Measurements from ENCODE around the gene ZFPM1. TPM values are rescaled to one million over a fixed set of nuclear protein-coding genes. Genes with fewer than 3 reads are reported as not detected.

The ZFPM1 gene
- total and polyA plus RNA-seq, 10 donors, result 2.3 to 25.3 (median 8.9) TPM

GRCh38 chr16:88435437-88436355 lies 17.4 kb upstream of the ZFPM1 start:
- Histone ChIP-seq H3K36me3 (no peaks in the 10 kb centered on the region), H3K4me1 (peaks cover 0 to 54% (median 27%) of the 10 kb centered on the region in 6 donors), H3K27ac (no peak overlapping the region), H3K4me3 (no peak overlapping the region), H3K27me3 (replicated peaks in 1 of 7) (peaks cover 0 to 15% (median 0%) of the 10 kb centered on the region in 7 donors), H3K9me3 (no peaks in the 10 kb centered on the region)
- intact Hi-C loops (cut with DNase I; ENCODE audit: low total_unique reads), result loop anchor here (10.0 kb wide), 1 partner anchor 241 kb away; no protein-coding TSS in a partner anchor
- TF ChIP-seq POLR2A (IDR thresholded peaks at IDR 0.05), result no peak
- no peak for DNase-seq
- WGBS, 5 donors, result 87 to 93% (median 91%) methylated on average over 30 to 36 of the region's 36 CpGs

- no peak for TF ChIP-seq POLR2A (IDR thresholded peaks at IDR 0.05)
- TF ChIP-seq CTCF (IDR thresholded peaks at IDR 0.05 in 8 of 11, conservative IDR thresholded peaks at IDR 0.05 in 3 of 11), result no peak
- peak in 1 of 3 donors; percentile 15 for TF ChIP-seq POLR2AphosphoS5 (IDR thresholded peaks at IDR 0.05)
- Histone ChIP-seq H3K4me1 (peaks cover 0 to 43% (median 17%) of the 10 kb centered on the region in 6 donors), H3K27me3 (replicated peaks in 1 of 7) (peaks cover 0 to 4% (median 0%) of the 10 kb centered on the region in 7 donors), H3K9me3 (no peaks in the 10 kb centered on the region), H3K27ac (no peak overlapping the region), H3K36me3 (no peaks in the 10 kb centered on the region), H3K4me3 (no peak overlapping the region)
- no peak for DNase-seq
- intact Hi-C loops (cut with DNase I; ENCODE audit: low total_unique reads), result loop anchor here (10.0 kb wide), 1 partner anchor 242 kb away; no protein-coding TSS in a partner anchor
- WGBS, 5 donors, result 88 to 97% (median 95%) methylated on average over 29 to 36 of the region's 36 CpGs
These were observed 16.3 kb upstream of the ZFPM1 start for GRCh38 chr16:88436796-88437195.

GRCh38 chr16:88437367-88437964 lies 15.6 kb upstream of the ZFPM1 start:
- H3K9me3 ChIP-seq, result no peaks in the 10 kb centered on the region
- peak; percentile 70 to 92 (median 87) for TF ChIP-seq CTCF (IDR thresholded peaks at IDR 0.05 in 8 of 11, conservative IDR thresholded peaks at IDR 0.05 in 3 of 11)
- no peak for TF ChIP-seq POLR2A (IDR thresholded peaks at IDR 0.05)
- peak in 1 of 3 donors; percentile 27 for TF ChIP-seq POLR2AphosphoS5 (IDR thresholded peaks at IDR 0.05)
- peaks cover 0 to 37% (median 16%) of the 10 kb centered on the region in 6 donors for H3K4me1 ChIP-seq
- no peak overlapping the region for H3K4me3 ChIP-seq
- peak; percentile 90 for DNase-seq
- H3K36me3 ChIP-seq, result no peaks in the 10 kb centered on the region
- intact Hi-C loops (cut with DNase I; ENCODE audit: low total_unique reads), result loop anchor here (10.0 kb wide), 1 partner anchor 243 kb away; no protein-coding TSS in a partner anchor
- H3K27me3 ChIP-seq (replicated peaks in 1 of 7), result no peaks in the 10 kb centered on the region
- no peak overlapping the region for H3K27ac ChIP-seq
- WGBS, 5 donors, result 48 to 63% (median 55%) methylated on average over 37 to 55 of the region's 55 CpGs; no CpG with 5 or more reads in 1 of the 5 donors

DNA sequence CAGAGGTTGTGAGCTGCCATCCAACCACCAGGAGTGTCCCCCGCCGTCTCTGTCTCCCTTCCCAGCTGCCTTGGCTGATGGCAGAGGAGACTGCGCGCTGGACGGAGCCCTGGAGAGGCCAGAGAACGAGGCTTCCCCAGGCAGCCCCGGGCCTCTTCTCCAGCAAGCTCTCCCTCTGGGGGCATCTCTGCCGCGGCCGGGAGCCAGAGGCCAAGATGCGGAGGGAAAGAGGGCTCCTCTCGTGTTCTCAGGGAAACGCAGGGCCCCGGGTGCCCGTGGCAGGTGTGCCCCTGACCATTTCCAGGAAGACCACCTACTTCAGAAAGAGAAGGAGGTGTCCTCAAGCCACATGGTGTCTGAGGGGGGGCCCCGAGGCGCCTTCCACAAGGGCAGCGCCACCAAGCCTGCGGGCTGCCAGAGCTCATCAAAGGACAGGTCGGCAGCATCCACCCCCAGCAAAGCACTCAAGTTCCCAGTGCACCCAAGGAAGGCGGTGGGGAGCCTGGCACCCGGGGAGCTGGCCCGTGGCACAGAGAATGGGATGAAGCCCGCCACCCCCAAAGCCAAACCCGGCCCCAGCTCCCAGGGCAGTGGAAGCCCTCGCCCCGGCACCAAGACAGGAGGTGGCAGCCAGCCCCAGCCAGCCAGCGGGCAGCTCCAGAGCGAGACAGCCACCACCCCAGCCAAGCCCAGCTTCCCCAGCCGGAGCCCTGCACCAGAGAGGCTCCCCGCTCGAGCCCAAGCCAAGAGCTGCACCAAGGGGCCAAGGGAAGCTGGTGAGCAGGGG lies 14.8 kb upstream of the ZFPM1 start:
- H3K36me3 ChIP-seq, result no peaks in the 10 kb centered on the region
- 89 to 95% (median 90%) methylated on average over 20 to 32 of the region's 32 CpGs for WGBS, 5 donors
- no peak overlapping the region for H3K27ac ChIP-seq
- H3K9me3 ChIP-seq, result no peaks in the 10 kb centered on the region
- no peak for DNase-seq
- intact Hi-C loops (cut with DNase I; ENCODE audit: low total_unique reads), result loop anchor here (10.0 kb wide), 1 partner anchor 243 kb away; no protein-coding TSS in a partner anchor
- peaks cover 4 to 42% (median 20%) of the 10 kb centered on the region in 6 donors for H3K4me1 ChIP-seq
- no peak overlapping the region for H3K4me3 ChIP-seq
- TF ChIP-seq POLR2AphosphoS5 (IDR thresholded peaks at IDR 0.05), result no peak
- TF ChIP-seq POLR2A (IDR thresholded peaks at IDR 0.05), result no peak
- no peak for TF ChIP-seq CTCF (IDR thresholded peaks at IDR 0.05 in 8 of 11, conservative IDR thresholded peaks at IDR 0.05 in 3 of 11)
- no peaks in the 10 kb centered on the region for H3K27me3 ChIP-seq (replicated peaks in 1 of 7)
